OCI-LY1 (cell line): ENCODE data around the gene RAPGEF2.

ENCODE experiments used
- H2AFZ ChIP-seq: fragments of 200-600 bp; sonication (generic), shearing (Covaris generic); 2 replicates; pipeline ENCODE4 v1.6.0; 2014; ENCODE audit warnings: antibody characterized with exemption, mild to moderate bottlenecking, low read length
- H3F3A ChIP-seq: fragments of 200-600 bp; sonication (generic), shearing (Covaris generic); 2 replicates; pipeline ENCODE4 v1.6.0; 2014; ENCODE audit warnings: mild to moderate bottlenecking, antibody characterized with exemption, low read length, moderate library complexity; ENCODE audit not compliant: insufficient read depth
- H3K27ac ChIP-seq: fragments of 200-600 bp; sonication (generic); 2 replicates; pipeline ENCODE4 v1.5.1; 2014; ENCODE audit warnings: low read length, mixed run types, mild to moderate bottlenecking, low read depth; ENCODE audit not compliant: poor library complexity, severe bottlenecking
- H3K27me3 ChIP-seq: fragments of 200-600 bp; sonication (generic); 2 replicates; pipeline ENCODE4 v1.6.0; 2014; ENCODE audit warnings: antibody characterized with exemption, mild to moderate bottlenecking, low read length, moderate library complexity; ENCODE audit not compliant: insufficient read depth
- H3K36me3 ChIP-seq: fragments of 200-600 bp; sonication (generic); 2 replicates; pipeline ENCODE4 v1.6.1; 2014; ENCODE audit warnings: mild to moderate bottlenecking, antibody characterized with exemption, low read length, moderate library complexity, mixed read lengths; ENCODE audit not compliant: insufficient read depth
- H3K4me1 ChIP-seq: fragments of 200-600 bp; sonication (generic); 2 replicates; pipeline ENCODE4 v1.5.1; 2014; ENCODE audit warnings: mild to moderate bottlenecking, low read length, moderate library complexity; ENCODE audit not compliant: insufficient read depth, severe bottlenecking
- H3K4me2 ChIP-seq: fragments of 200-600 bp; sonication (generic), shearing (Covaris generic); 2 replicates; pipeline ENCODE4 v1.6.1; 2014; ENCODE audit warnings: low read length
- H3K4me3 ChIP-seq: fragments of 200-600 bp; sonication (generic); 2 replicates; pipeline ENCODE4 v1.5.1; 2014; ENCODE audit warnings: low read length, low read depth, mild to moderate bottlenecking, mixed read lengths; ENCODE audit not compliant: poor library complexity, severe bottlenecking
- H3K79me2 ChIP-seq: fragments of 200-600 bp; shearing (Covaris generic); 2 replicates; pipeline ENCODE4 v1.6.1; 2016; ENCODE audit warnings: mixed run types, low read length, mixed read lengths; ENCODE audit not compliant: insufficient read depth
- H3K9ac ChIP-seq: fragments of 200-600 bp; sonication (generic), shearing (Covaris generic); 2 replicates; pipeline ENCODE4 v1.6.1; 2014; ENCODE audit warnings: mild to moderate bottlenecking, low read length, mixed read lengths
- H3K9me2 ChIP-seq: fragments of 200-600 bp; sonication (generic), shearing (Covaris generic); 2 replicates; pipeline ENCODE4 v1.6.1; 2014; ENCODE audit warnings: low read depth, mild to moderate bottlenecking, low read length, mixed read lengths
- H3K9me3 ChIP-seq: fragments of 200-600 bp; shearing (Covaris generic); 2 replicates; pipeline ENCODE4 v1.6.1; 2014; ENCODE audit warnings: low read length, mixed read lengths
- H4K20me1 ChIP-seq: fragments of 200-600 bp; sonication (generic), shearing (Covaris generic); 2 replicates; pipeline ENCODE4 v1.6.0; 2016; ENCODE audit warnings: mild to moderate bottlenecking, low read length; ENCODE audit not compliant: insufficient read depth
- CTCF ChIP-seq: fragments of 200-600 bp; sonication (generic), shearing (Covaris generic); IDR thresholded peaks from 2 replicates; pipeline ENCODE4 v1.5.1; 2017; ENCODE audit warnings: mild to moderate bottlenecking, antibody characterized with exemption, low read length, moderate library complexity, mixed read lengths
- EZH2 ChIP-seq: fragments of 200-600 bp; sonication (generic), shearing (Covaris generic); IDR thresholded peaks from 2 replicates; pipeline ENCODE4 v1.8.0; 2017; ENCODE audit warnings: borderline replicate concordance, mixed run types, mild to moderate bottlenecking, antibody characterized with exemption, low read length, moderate library complexity, mixed read lengths

RAPGEF2 gene

GRCh38 chr4:159148441-159148840 is 45.6 kb downstream of the RAPGEF2 start:
- H4K20me1 ChIP-seq, result no peaks in the 10 kb centered on the region
- no peaks in the 10 kb centered on the region for H3K79me2 ChIP-seq
- no peak overlapping the region for H3K4me2 ChIP-seq
- no peaks in the 10 kb centered on the region for H3K27me3 ChIP-seq
- H3K9me3 ChIP-seq, result no peaks in the 10 kb centered on the region
- no peaks in the 10 kb centered on the region for H3F3A ChIP-seq
- H3K36me3 ChIP-seq, result no peaks in the 10 kb centered on the region
- H3K4me1 ChIP-seq, result no peaks in the 10 kb centered on the region
- TF ChIP-seq EZH2, result no peak
- no peak for TF ChIP-seq CTCF
- no peak overlapping the region for H3K4me3 ChIP-seq
- no peaks in the 10 kb centered on the region for H3K9me2 ChIP-seq
- H3K9ac ChIP-seq, result no peak overlapping the region
- H2AFZ ChIP-seq, result no peak overlapping the region
- no peak overlapping the region for H3K27ac ChIP-seq

- no peak overlapping the region for H3K4me3 ChIP-seq
- H3K4me2 ChIP-seq, result no peak overlapping the region
- H3K9me3 ChIP-seq, result no peaks in the 10 kb centered on the region
- no peaks in the 10 kb centered on the region for H3K27me3 ChIP-seq
- H3K27ac ChIP-seq, result no peak overlapping the region
- no peak for TF ChIP-seq CTCF
- TF ChIP-seq EZH2, result no peak
- no peaks in the 10 kb centered on the region for H3K9me2 ChIP-seq
- no peaks in the 10 kb centered on the region for H3F3A ChIP-seq
- H4K20me1 ChIP-seq, result no peaks in the 10 kb centered on the region
- H3K79me2 ChIP-seq, result no peaks in the 10 kb centered on the region
- no peaks in the 10 kb centered on the region for H3K36me3 ChIP-seq
- H3K9ac ChIP-seq, result no peak overlapping the region
- H3K4me1 ChIP-seq, result no peaks in the 10 kb centered on the region
- H2AFZ ChIP-seq, result no peak overlapping the region
Measured at GRCh38 chr4:159149666-159150065, 46.8 kb downstream of the RAPGEF2 start.

GRCh38 chr4:159150396-159150795 is 47.5 kb downstream of the RAPGEF2 start:
- Histone ChIP-seq H4K20me1 (no peaks in the 10 kb centered on the region), H3K27ac (no peak overlapping the region), H3K4me3 (no peak overlapping the region), H3K27me3 (no peaks in the 10 kb centered on the region), H3K4me2 (no peak overlapping the region), H3K36me3 (no peaks in the 10 kb centered on the region), H3K4me1 (no peaks in the 10 kb centered on the region), H3K79me2 (no peaks in the 10 kb centered on the region), H3F3A (no peaks in the 10 kb centered on the region), H3K9me3 (no peaks in the 10 kb centered on the region), H3K9me2 (no peaks in the 10 kb centered on the region), H3K9ac (no peak overlapping the region), H2AFZ (no peak overlapping the region)
- TF ChIP-seq CTCF, result no peak
- no peak for TF ChIP-seq EZH2
